PC-3 (cell line): ENCODE results near the gene ENPP7. TPM values are rescaled to one million over a fixed set of nuclear protein-coding genes. Genes with fewer than 3 reads are reported as not detected.

Experiments
- ATAC-seq: fragments of 200-7000 bp; cut with Tn5 transposase; 2 replicates; pipeline ENCODE4 v1.9.1; 2020; ENCODE audit warnings: mild to moderate bottlenecking, moderate library complexity
- BruUV-seq: library from RNA; stranded (reverse); fragments of 400-500 nt; replicated peaks from 2 replicates; lab custom pipeline; 2021; lab: Mats Ljungman, UMichigan
- CTCF ChIA-PET: fragments of 300-600 bp; sonication (Branson Sonifier 250); formaldehyde crosslinking; loops from one replicate; lab custom pipeline; 2022; ENCODE audit warnings: antibody characterized with exemption; lab: Charles Lee
- POLR2A ChIA-PET: fragments of 300-600 bp; sonication (Branson Sonifier 250); formaldehyde crosslinking; loops from one replicate; lab custom pipeline; 2022; ENCODE audit warnings: antibody characterized with exemption; ENCODE audit not compliant: unreplicated experiment; lab: Charles Lee
- DNase-seq: peaks from one replicate; pipeline ENCODE4 v3.0.0-alpha.2; 2015
- H2AFZ ChIP-seq: fragments of 300-600 bp; sonication (generic); 2 replicates; pipeline ENCODE4 v1.6.0; 2016; ENCODE audit warnings: antibody characterized with exemption, low read length
- H3F3A ChIP-seq: fragments of 300-600 bp; sonication (generic); one replicate; pipeline ENCODE4 v1.6.0; 2017; ENCODE audit warnings: antibody characterized with exemption, low read length, control low read depth, mild to moderate bottlenecking; ENCODE audit not compliant: unreplicated experiment
- H3K27ac ChIP-seq: fragments of 300-600 bp; sonication (generic); 2 replicates; pipeline ENCODE4 v1.5.1; 2016; ENCODE audit warnings: mild to moderate bottlenecking, low read length
- H3K27me3 ChIP-seq: fragments of 300-600 bp; sonication (generic); 2 replicates; pipeline ENCODE4 v1.6.1; 2016; ENCODE audit warnings: low read length, mixed read lengths
- H3K36me3 ChIP-seq: fragments of 300-600 bp; sonication (generic); 2 replicates; pipeline ENCODE4 v1.6.1; 2016; ENCODE audit warnings: low read depth, mixed run types, low read length, mixed read lengths
- H3K4me1 ChIP-seq: fragments of 300-600 bp; sonication (generic); 2 replicates; pipeline ENCODE4 v1.5.1; 2016; ENCODE audit warnings: low read length; ENCODE audit not compliant: insufficient read depth
- H3K4me2 ChIP-seq: fragments of 300-600 bp; sonication (generic); 2 replicates; pipeline ENCODE4 v1.6.0; 2016; ENCODE audit warnings: low read length
- H3K4me3 ChIP-seq: fragments of 300-600 bp; sonication (generic); 2 replicates; pipeline ENCODE4 v1.5.1; 2016; ENCODE audit warnings: mild to moderate bottlenecking, low read length, mixed read lengths
- H3K79me2 ChIP-seq: fragments of 300-600 bp; sonication (generic); 2 replicates; pipeline ENCODE4 v1.6.1; 2017; ENCODE audit warnings: low read length, mixed read lengths
- H3K9ac ChIP-seq: fragments of 300-600 bp; sonication (generic); 2 replicates; pipeline ENCODE4 v1.6.0; 2016; ENCODE audit warnings: mild to moderate bottlenecking, low read length
- H3K9me2 ChIP-seq: fragments of 300-600 bp; sonication (generic); replicated peaks from 2 replicates; pipeline ENCODE4 v1.6.1; 2016; ENCODE audit warnings: mixed run types, low read length, mixed read lengths
- H3K9me3 ChIP-seq: fragments of 300-600 bp; sonication (generic); 2 replicates; pipeline ENCODE4 v1.6.1; 2016; ENCODE audit warnings: low read length, mixed read lengths
- H4K20me1 ChIP-seq: fragments of 300-600 bp; sonication (generic); 2 replicates; pipeline ENCODE4 v1.6.1; 2016; ENCODE audit warnings: low read length, mixed read lengths
- CTCF ChIP-seq: fragments of 300-600 bp; sonication (generic); conservative IDR thresholded peaks from 2 replicates; pipeline ENCODE4 v1.5.1; 2017; ENCODE audit warnings: antibody characterized with exemption, low read depth, mild to moderate bottlenecking, low read length
- EZH2 ChIP-seq: fragments of 300-600 bp; sonication (generic); IDR thresholded peaks from one replicate; pipeline ENCODE4 v1.6.1; 2017; ENCODE audit warnings: antibody characterized with exemption, mild to moderate bottlenecking, low read length; ENCODE audit not compliant: unreplicated experiment
- EZH2phosphoT487 ChIP-seq: fragments of 300-600 bp; sonication (generic); IDR thresholded peaks from 2 replicates; pipeline ENCODE4 v1.6.1; 2018; ENCODE audit warnings: mild to moderate bottlenecking, antibody characterized with exemption, low read length, borderline replicate concordance
- intact Hi-C: fragments of 100-400 bp; cut with micrococcal nuclease; formaldehyde crosslinking; loops from 2 replicates; pipeline ENCODE4 v1.9.0; 2023
- total RNA-seq: library from RNA; depleted of rRNA; stranded (reverse); fragments of >200 nt; gene quantifications from 2 replicates; pipeline ENCODE4 v1.2.3, GENCODE V29; 2014

Gene ENPP7
- total RNA-seq, 1 experiment from 2014 or later, result not detected

GRCh38 chr17:79779084-79779529, 48.4 kb downstream of the ENPP7 start:
- ChIA-PET CTCF (no interaction called here), POLR2A (no interaction called here)
- BruUV-seq, result TSS peak; percentile 32
- DNase-seq (no peak), ATAC-seq (no peak)
- Histone ChIP-seq H4K20me1 (peaks cover 10% of the 10 kb centered on the region; the same call in 1 of the 2 replicates), H3K9ac (peak overlapping the region; percentile 53), H3K4me2 (peak overlapping the region; percentile 93), H3K4me3 (peak overlapping the region; percentile 92), H3K36me3 (peaks cover 25% of the 10 kb centered on the region; the same call in 1 of the 2 replicates), H3K9me3 (no peaks in the 10 kb centered on the region), H3K4me1 (peaks cover 33% of the 10 kb centered on the region), H3K79me2 (peaks cover 34% of the 10 kb centered on the region), H2AFZ (peak overlapping the region; percentile 80; the same call in 1 of the 2 replicates), H3K27ac (peak overlapping the region; percentile 17; the same call in 1 of the 2 replicates), H3F3A (no peaks in the 10 kb centered on the region), H3K27me3 (no peaks in the 10 kb centered on the region), H3K9me2 (no peaks in the 10 kb centered on the region)
- TF ChIP-seq EZH2phosphoT487, result no peak
- no peak for TF ChIP-seq CTCF
- TF ChIP-seq EZH2, result no peak
- intact Hi-C loops, result loop anchor here (2.0 kb wide), 1 partner anchor 18 kb away; the partner anchor contains the start of gene CBX8

DNA sequence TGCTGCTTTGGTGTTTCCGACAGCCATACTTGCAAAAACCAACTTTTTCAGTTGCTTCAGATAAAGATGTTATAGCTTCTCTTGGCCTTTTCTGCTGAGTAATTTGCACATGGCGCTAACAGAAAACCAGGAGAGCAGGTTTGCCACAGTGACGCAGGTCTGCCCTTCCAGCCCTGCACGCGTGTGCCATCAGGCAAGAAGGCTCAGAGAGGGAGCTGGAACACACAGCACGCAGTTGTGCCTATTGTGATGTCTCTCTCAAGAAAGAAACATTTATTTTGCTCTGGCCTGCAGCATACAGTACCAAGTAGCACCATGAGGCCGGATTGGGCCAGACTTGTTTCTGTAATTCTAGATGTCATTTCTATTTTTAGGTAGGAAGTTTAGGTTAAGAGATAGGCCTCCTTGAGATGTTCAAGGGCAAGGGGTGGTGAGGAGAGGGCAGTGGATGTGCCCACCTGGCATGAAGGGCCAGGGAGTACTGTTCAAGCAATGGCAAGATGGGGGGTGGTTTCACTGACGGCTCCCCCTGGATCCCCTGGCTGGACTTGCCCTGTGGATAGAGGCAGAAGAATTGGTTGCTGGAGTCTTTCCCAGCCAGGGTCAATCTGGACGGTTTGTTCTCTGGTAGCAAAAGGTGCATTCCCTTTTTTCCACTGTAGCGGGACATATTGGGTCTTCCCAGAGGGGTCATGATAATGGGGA, 49.1 kb downstream of the ENPP7 start:
- BruUV-seq, result no TSS peak
- ATAC-seq, result no peak
- Histone ChIP-seq H3K9ac (peak overlapping the region; percentile 53), H3K36me3 (peaks cover 32% of the 10 kb centered on the region; the same call in 1 of the 2 replicates), H3K27me3 (no peaks in the 10 kb centered on the region), H3K4me1 (peaks cover 33% of the 10 kb centered on the region), H3K4me2 (peak overlapping the region; percentile 93), H3K9me3 (no peaks in the 10 kb centered on the region), H3K27ac (peak overlapping the region; percentile 17; the same call in 1 of the 2 replicates), H4K20me1 (peaks cover 10% of the 10 kb centered on the region; the same call in 1 of the 2 replicates), H3F3A (no peaks in the 10 kb centered on the region), H3K79me2 (peaks cover 34% of the 10 kb centered on the region), H3K4me3 (peak overlapping the region; percentile 92), H3K9me2 (no peaks in the 10 kb centered on the region), H2AFZ (no peak overlapping the region)
- POLR2A ChIA-PET, result no interaction called here
- DNase-seq, result peak; percentile 45
- CTCF ChIA-PET, result no interaction called here
- intact Hi-C loops, result loop anchor here (2.0 kb wide), 1 partner anchor 17 kb away; the partner anchor contains the start of gene CBX8
- TF ChIP-seq CTCF (no peak), EZH2 (no peak), EZH2phosphoT487 (no peak)
